IMR-90 (cell line): ENCODE data around the gene HIPK3. TPM values are rescaled to one million over a fixed set of nuclear protein-coding genes. Genes with fewer than 3 reads are reported as not detected.

Experiments used
- ATAC-seq: fragments of 200-7000 bp; cut with Tn5 transposase; 2 replicates; pipeline ENCODE4 v1.9.1; 2020; ENCODE audit warnings: low read depth, mild to moderate bottlenecking, moderate library complexity
- BruUV-seq: library from RNA; stranded (reverse); fragments of 400-500 nt; replicated peaks from 2 replicates; lab custom pipeline; 2021; lab: Mats Ljungman, UMichigan
- CTCF ChIA-PET: fragments of 300-600 bp; formaldehyde crosslinking; extraction: SDS; loops from one replicate; lab custom pipeline; 2021; ENCODE audit warnings: antibody characterized with exemption; lab: Yijun Ruan, JAX
- POLR2A ChIA-PET: fragments of 300-600 bp; sonication (Branson Sonifier 250); formaldehyde crosslinking; loops from one replicate; lab custom pipeline; 2022; ENCODE audit warnings: antibody characterized with exemption; ENCODE audit not compliant: unreplicated experiment; lab: Charles Lee
- DNase-seq: peaks from one replicate; pipeline ENCODE4 v3.0.0; 2013
- H2AFZ ChIP-seq: replicated peaks from 2 replicates; pipeline ENCODE3; 2013; ENCODE audit warnings: low read length, mild to moderate bottlenecking; ENCODE audit not compliant: poor library complexity
- H2AK5ac ChIP-seq: 2 replicates; pipeline ENCODE4 v1.6.1; 2013; ENCODE audit warnings: low read depth, low read length, inconsistent platforms
- H2AK9ac ChIP-seq: replicated peaks from 2 replicates; pipeline ENCODE3; 2013; ENCODE audit warnings: mild to moderate bottlenecking, low read depth, low read length, moderate library complexity; ENCODE audit not compliant: poor library complexity
- H2BK120ac ChIP-seq: 2 replicates; pipeline ENCODE4 v1.6.1; 2013; ENCODE audit warnings: low read depth, low read length, inconsistent platforms
- H2BK15ac ChIP-seq: 3 replicates; pipeline ENCODE4 v1.6.1; 2013; ENCODE audit warnings: low read depth, low read length, inconsistent platforms
- H2BK20ac ChIP-seq: 2 replicates; pipeline ENCODE4 v1.6.1; 2013; ENCODE audit warnings: low read depth, mild to moderate bottlenecking, inconsistent platforms, low read length, moderate library complexity
- H2BK5ac ChIP-seq: 2 replicates; pipeline ENCODE4 v1.6.1; 2013; ENCODE audit warnings: mild to moderate bottlenecking, low read depth, low read length, inconsistent platforms; ENCODE audit not compliant: poor library complexity, severe bottlenecking
- H3K14ac ChIP-seq: replicated peaks from 2 replicates; pipeline ENCODE4 v1.6.1; 2013; ENCODE audit warnings: low read depth, low read length, inconsistent platforms
- H3K18ac ChIP-seq: 2 replicates; pipeline ENCODE4 v1.6.1; 2013; ENCODE audit warnings: low read depth, low read length, control low read depth
- H3K23ac ChIP-seq: 2 replicates; pipeline ENCODE4 v1.6.1; 2013; ENCODE audit warnings: low read depth, low read length, inconsistent platforms
- H3K27ac ChIP-seq: 2 replicates; pipeline ENCODE4 v1.5.1; 2013; ENCODE audit warnings: mild to moderate bottlenecking, control low read depth, low read length; ENCODE audit not compliant: insufficient read depth
- H3K27me3 ChIP-seq: 2 replicates; pipeline ENCODE4 v1.6.1; 2013; ENCODE audit warnings: low read length; ENCODE audit not compliant: control insufficient read depth, insufficient read depth
- H3K36me3 ChIP-seq: 2 replicates; pipeline ENCODE4 v1.6.1; 2013; ENCODE audit warnings: low read length, mixed read lengths; ENCODE audit not compliant: control insufficient read depth, insufficient read depth
- H3K4ac ChIP-seq: 2 replicates; pipeline ENCODE4 v1.6.1; 2013; ENCODE audit warnings: low read depth, low read length, inconsistent platforms
- H3K4me1 ChIP-seq: 2 replicates; pipeline ENCODE4 v1.6.1; 2013; ENCODE audit warnings: low read length, mixed read lengths; ENCODE audit not compliant: control insufficient read depth, insufficient read depth
- H3K4me2 ChIP-seq: 2 replicates; pipeline ENCODE4 v1.6.1; 2013; ENCODE audit warnings: low read depth, mild to moderate bottlenecking, control low read depth, low read length, moderate library complexity
- H3K4me3 ChIP-seq: 2 replicates; pipeline ENCODE4 v1.5.1; 2013; ENCODE audit warnings: low read depth, mild to moderate bottlenecking, control low read depth, low read length, moderate library complexity; ENCODE audit not compliant: insufficient read depth
- H3K56ac ChIP-seq: 2 replicates; pipeline ENCODE4 v1.6.1; 2013; ENCODE audit warnings: low read length, inconsistent platforms; ENCODE audit not compliant: insufficient read depth; ENCODE audit errors: extremely low read depth
- H3K79me1 ChIP-seq, 2 experiments: 2 replicates each; pipeline ENCODE4 v1.6.1; 2013; ENCODE audit warnings: low read length in 2 of 2, inconsistent platforms in 1 of 2, low read depth in 1 of 2
- H3K9ac ChIP-seq: 2 replicates; pipeline ENCODE4 v1.6.1; 2013; ENCODE audit warnings: low read depth, low read length, control low read depth
- H3K9me1 ChIP-seq: 2 replicates; pipeline ENCODE4 v1.6.1; 2013; ENCODE audit warnings: low read length, inconsistent platforms; ENCODE audit not compliant: insufficient read depth
- H3K9me3 ChIP-seq: 2 replicates; pipeline ENCODE4 v1.6.1; 2013; ENCODE audit warnings: low read length; ENCODE audit not compliant: control insufficient read depth, insufficient read depth
- H4K20me1 ChIP-seq: 2 replicates; pipeline ENCODE4 v1.6.1; 2013; ENCODE audit warnings: low read length, inconsistent platforms; ENCODE audit not compliant: insufficient read depth
- H4K5ac ChIP-seq: 2 replicates; pipeline ENCODE4 v1.6.1; 2013; ENCODE audit warnings: mild to moderate bottlenecking, low read depth, low read length, control low read depth
- H4K8ac ChIP-seq, 2 experiments: 2 replicates each; pipeline ENCODE4 v1.6.1; 2013; ENCODE audit warnings: low read depth in 2 of 2, low read length in 2 of 2, control low read depth in 1 of 2, inconsistent platforms in 1 of 2
- H4K91ac ChIP-seq: 2 replicates; pipeline ENCODE4 v1.6.1; 2013; ENCODE audit warnings: low read depth, low read length, inconsistent platforms; ENCODE audit not compliant: insufficient read depth
- CEBPB ChIP-seq: IDR thresholded peaks from 2 replicates; pipeline ENCODE4 v1.6.1; 2012; ENCODE audit warnings: low read depth, low read length, improper control_type of control experiment
- ELK1 ChIP-seq: fragments of 150-350 bp; IDR thresholded peaks from 2 replicates; pipeline ENCODE4 v1.6.1; 2016; ENCODE audit warnings: low read depth, mild to moderate bottlenecking, low read length, moderate library complexity, borderline replicate concordance
- WGBS, 2 experiments: methylation state at CpG; one replicate each; pipeline versions ENCODE4 v1.1.5 to v1.1.7; 2013; ENCODE audit warnings: missing lambda C conversion rate in 2 of 2; ENCODE audit not compliant: insufficient read length in 1 of 2; ENCODE audit errors: extremely low coverage in 2 of 2; 5-methylcytosine and 5-hydroxymethylcytosine counted together
- dilution Hi-C: fragments of 300-500 bp; cut with HindIII; formaldehyde crosslinking; loops from one replicate; pipeline ENCODE4 v1.14.3; 2018; ENCODE audit warnings: low sequenced_read_pairs; ENCODE audit not compliant: unreplicated experiment
- in situ Hi-C: fragments of 300-500 bp; cut with MboI; formaldehyde crosslinking; loops from 3 replicates; pipeline ENCODE4 v1.14.3; 2019; ENCODE audit warnings: low sequenced_read_pairs, inconsistent platforms, mixed read lengths
- intact Hi-C: fragments of 100-400 bp; cut with micrococcal nuclease; formaldehyde crosslinking; loops from 2 replicates; pipeline ENCODE4 v1.10.0; 2022
- polyA plus RNA-seq, 3 experiments: library from polyadenylated mRNA; depleted of rRNA; stranded (reverse); fragments of >200 nt; gene quantifications; 2 replicates each; pipeline ENCODE4 v1.2.3, GENCODE V29; 2012; ENCODE audit warnings: low replicate concordance in 1 of 3
- total RNA-seq: library from RNA; depleted of rRNA; stranded (reverse); fragments of >200 nt; gene quantifications from 2 replicates; pipeline ENCODE4 v1.2.3, GENCODE V29; 2012

HIPK3 gene
- total and polyA plus RNA-seq, 2 of the 4 experiments (the other 2 are of a cell fraction): 8.3 to 103 TPM

DNA sequence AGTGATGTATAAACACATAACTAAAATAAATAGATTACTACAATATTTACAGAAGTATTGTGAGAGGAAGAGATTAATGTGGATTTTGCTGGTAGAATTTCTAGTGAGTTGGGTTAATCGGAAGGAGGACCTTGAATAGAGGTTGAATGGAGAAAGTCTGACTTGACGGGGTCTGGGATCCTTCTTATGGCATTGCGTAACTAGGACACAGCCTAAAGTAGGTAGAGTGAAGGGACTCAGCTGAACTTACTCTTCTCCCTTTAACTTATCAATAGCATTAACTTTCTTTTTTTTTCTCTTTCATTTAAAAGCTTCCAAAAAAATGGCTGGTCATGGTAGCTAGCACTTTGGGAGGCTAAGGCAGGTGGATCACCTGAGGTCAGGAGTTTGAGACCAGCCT lies 139.2 kb downstream of the HIPK3 start:
- Histone ChIP-seq H3K18ac (no peak overlapping the region), H3K14ac (no peak overlapping the region), H2BK20ac (no peak overlapping the region), H4K8ac (no peak overlapping the region), H3K9me3 (no peaks in the 10 kb centered on the region), H3K9ac (no peak overlapping the region), H3K4me2 (no peak overlapping the region), H3K27me3 (no peaks in the 10 kb centered on the region), H2AK9ac (no peak overlapping the region), H3K4ac (no peak overlapping the region), H2BK120ac (no peak overlapping the region), H3K79me1 (peaks cover 9 to 24% of the 10 kb centered on the region in 2 experiments; a peak in 3 of 4 replicates), H4K20me1 (no peaks in the 10 kb centered on the region), H3K4me3 (no peak overlapping the region), H2BK15ac (no peak overlapping the region), H4K91ac (no peak overlapping the region), H3K56ac (no peak overlapping the region), H3K23ac (no peak overlapping the region), H2AFZ (no peak overlapping the region), H3K36me3 (no peaks in the 10 kb centered on the region), H3K4me1 (no peaks in the 10 kb centered on the region), H2AK5ac (no peak overlapping the region), H4K5ac (no peak overlapping the region), H2BK5ac (no peak overlapping the region), H3K9me1 (peaks cover 3% of the 10 kb centered on the region; the same call in 1 of the 2 replicates), H3K27ac (no peak overlapping the region)
- ChIA-PET POLR2A (no interaction called here), CTCF (no interaction called here)
- no TSS peak for BruUV-seq
- intact Hi-C loops (no loop called here), in situ Hi-C loops (no loop called here), dilution Hi-C loops (no loop called here)
- TF ChIP-seq CEBPB: peak; percentile 71
- no peak for TF ChIP-seq ELK1
- WGBS, 2 experiments: 100% methylated on average over 1 of the region's 3 CpGs; no CpG with 5 or more reads in 1 of the 2 experiments
- no peak for DNase-seq
- no peak for ATAC-seq
